ENCODE data around the gene PTGES3.

The PTGES3 gene

DNA sequence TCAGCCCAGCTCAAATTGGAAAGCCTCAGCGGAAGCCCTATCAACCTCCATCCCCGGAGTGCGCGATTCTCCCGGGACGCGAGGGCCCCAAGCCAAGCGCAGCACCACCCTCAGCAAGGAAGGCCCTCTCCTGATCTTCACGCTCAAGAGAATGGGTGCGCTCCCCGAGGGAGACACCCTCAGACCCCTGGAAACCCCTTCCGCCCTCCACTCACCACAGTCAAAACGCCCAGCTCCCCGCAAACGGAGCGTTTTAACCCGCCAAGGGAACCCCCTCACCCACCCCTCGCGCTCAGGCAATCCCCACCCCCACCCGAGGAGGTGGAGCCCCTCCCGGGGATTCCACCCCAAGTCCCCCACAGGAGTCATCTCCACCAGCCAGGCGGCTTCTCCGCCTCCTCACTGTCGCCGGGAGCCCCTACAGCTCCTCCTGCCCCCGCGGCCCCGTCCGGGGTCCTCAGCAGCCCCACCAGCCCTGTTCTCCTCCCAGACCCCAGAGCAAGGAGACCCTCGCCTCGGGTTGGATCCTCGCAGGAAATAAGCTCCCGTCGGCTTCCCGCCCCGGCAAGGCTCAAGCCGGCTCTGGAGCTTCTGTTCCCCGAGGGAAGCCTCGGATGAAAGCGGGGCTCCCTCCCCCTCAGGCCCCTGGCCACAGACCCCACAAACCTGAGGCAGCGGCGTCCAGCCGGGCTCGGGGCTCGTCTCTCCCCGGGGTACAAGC lies 58.5 kb downstream of the PTGES3 start:
- no peak for DNase-seq (ENCODE audit: low read depth, low spot score)

DNA sequence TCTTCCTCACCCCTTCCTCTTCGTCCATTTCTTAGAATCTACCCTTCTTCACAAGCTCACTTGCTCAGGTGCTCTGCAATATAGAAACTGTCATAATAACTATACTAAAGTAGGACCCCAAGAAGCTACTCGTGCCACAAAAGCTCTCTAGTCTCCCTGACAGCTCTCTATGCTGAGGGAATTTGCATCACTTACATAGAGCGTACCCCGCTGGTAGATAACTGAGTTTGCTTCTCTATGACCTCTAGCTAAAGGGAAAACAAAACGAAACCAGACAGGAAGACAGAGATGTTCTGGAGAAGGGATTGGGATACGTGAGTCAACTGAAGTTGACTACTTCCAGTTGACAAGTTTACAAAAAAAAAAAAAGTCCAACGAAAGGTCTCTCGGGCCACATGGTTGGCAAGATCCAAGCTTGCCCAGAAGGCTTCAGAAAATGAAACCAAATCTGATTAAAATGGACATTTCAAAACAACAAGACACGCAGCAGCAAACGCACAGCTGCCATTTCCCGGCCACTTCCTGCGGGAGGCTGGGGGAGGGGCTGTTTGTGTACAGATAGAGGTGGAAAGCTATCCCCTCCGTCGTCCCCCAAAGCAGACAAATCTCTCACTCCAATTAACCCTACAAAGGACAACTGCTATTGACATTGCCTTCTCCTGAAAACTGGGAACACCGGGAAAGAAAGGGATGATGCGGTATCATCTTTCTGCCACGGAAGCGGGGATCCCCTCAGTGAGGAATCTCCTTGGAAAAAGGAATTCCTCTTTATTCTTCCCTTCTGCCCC lies 59.2 kb downstream of the PTGES3 start:
- no peak for DNase-seq (ENCODE audit: low read depth, low spot score)

DNA sequence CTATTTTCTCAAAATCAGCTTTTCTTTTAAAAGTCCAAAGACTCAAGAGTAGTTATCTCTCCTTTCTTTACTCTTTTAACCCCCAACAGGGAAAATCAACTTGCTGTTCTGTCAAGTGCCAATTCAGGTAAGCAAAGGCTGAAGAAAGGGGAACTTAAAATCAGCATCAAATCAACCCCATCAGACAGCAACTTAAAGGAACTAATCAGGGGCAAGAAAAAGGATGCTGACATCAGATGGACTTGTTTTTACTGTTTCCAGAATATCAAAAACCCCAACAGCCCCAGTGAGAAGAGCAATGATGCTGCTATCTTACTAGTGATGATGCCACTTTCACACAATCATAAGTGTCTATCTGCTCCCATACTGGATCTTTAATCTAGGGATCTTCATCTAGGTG lies 61.4 kb downstream of the PTGES3 start:
- no peak for DNase-seq (ENCODE audit: low read depth, low spot score)

DNA sequence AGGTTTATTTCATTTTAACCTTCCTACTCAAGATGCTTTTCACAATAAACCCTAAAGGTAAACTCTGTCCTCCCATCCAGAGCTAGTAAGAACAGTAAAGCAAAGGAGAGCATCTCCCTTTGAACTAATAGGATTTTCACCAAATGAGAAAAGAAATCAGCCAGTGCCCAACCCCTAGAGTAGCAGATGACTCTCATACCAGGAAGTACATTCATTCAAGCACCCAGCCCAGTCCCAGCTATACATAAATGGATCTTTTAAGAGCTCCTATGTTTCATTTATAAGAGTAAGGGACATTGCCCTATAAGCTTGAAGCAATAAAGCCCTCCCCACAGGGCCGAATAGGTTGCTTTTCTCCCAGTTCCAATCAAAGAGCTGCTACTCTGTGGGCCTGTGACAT lies 65.5 kb downstream of the PTGES3 start:
- DNase-seq (ENCODE audit: low read depth, low spot score) = no peak

DNA sequence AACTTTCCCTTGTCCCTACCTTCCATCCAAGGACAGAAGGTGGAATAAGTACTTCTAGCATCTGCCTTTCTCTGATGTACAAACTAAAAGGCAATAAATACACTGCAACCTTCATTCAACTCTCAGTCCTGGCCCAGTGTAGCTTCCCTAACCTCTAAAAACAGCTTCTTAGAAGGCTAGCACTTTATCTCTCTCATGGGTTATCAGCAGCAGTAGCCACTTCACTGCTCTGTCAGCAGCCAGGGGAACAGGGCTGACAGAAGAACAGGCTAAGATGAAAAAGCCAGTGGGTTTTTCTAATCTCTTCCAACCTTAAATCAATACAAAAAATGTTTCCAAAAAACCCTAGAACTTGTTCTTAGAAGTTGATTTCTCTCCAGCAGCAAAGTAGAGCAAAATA lies 71.2 kb downstream of the PTGES3 start:
- no peak for DNase-seq (ENCODE audit: low read depth, low spot score)

DNA sequence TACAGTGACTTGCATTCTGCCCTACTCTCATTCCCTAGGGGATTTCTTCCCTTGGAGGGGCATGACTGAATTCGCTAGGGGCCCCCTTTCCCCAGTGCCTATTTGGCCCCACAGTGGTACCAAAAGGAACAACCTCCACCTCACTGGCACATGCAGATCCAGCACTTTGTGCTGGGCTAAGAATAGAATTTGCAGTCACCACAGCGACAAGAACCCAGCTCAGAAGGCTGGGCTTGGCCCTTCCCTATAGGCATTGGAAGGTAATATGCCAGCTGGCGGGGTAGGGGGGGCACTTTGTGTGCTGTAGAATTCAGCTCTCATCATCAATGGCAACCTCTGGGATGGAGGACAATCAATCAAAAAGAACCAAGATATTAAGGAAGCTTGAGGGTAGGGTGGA lies 71.8 kb downstream of the PTGES3 start:
- no peak for DNase-seq (ENCODE audit: low read depth, low spot score)

DNA sequence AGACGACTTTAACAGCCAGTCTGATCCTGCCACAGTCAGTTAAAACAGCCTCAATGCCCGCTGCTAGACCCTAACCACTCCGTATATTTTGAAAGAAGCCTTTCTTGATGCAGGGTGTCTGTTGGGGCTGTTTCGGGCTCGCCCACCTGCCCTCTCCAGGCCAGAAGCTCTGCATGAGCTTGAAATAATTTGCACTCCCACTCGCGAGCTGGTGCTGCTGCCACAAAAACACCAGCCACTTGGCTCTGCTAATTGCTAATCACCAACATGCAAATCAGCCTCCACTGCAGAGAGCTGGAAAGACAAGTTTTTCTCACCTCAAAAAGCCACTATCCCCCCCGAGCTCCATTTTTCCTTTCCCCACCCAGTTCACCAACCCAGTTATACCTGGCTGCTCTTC lies 73.5 kb downstream of the PTGES3 start:
- DNase-seq (ENCODE audit: low read depth, low spot score) = no peak
